GM23338 (cell line): ENCODE results near the gene TOR2A. TPM values are rescaled to one million over a fixed set of nuclear protein-coding genes. Genes with fewer than 3 reads are reported as not detected.

Source experiments
- ATAC-seq: fragments of 200-7000 bp; cut with Tn5 transposase; 3 replicates; pipeline ENCODE4 v1.9.1; 2020
- DNase-seq: peaks from one replicate; pipeline ENCODE4 v3.0.0-alpha.2; 2015; ENCODE audit warnings: low spot score
- H2AFZ ChIP-seq: fragments of 200-600 bp; sonication (generic); 2 replicates; pipeline ENCODE4 v1.8.0; 2016; ENCODE audit warnings: antibody characterized with exemption, mild to moderate bottlenecking, moderate library complexity
- H3F3A ChIP-seq: fragments of 200-600 bp; sonication (generic); replicated peaks from 2 replicates; pipeline ENCODE4 v1.8.0; 2017; ENCODE audit warnings: antibody characterized with exemption, mixed run types, low read depth
- H3K27ac ChIP-seq: fragments of 200-600 bp; sonication (generic); 2 replicates; pipeline ENCODE4 v1.6.1; 2016; ENCODE audit warnings: low read depth
- H3K27me3 ChIP-seq: fragments of 200-600 bp; sonication (generic); 2 replicates; pipeline ENCODE4 v1.8.0; 2016; ENCODE audit warnings: mild to moderate bottlenecking, mixed run types, moderate library complexity; ENCODE audit not compliant: insufficient read depth
- H3K36me3 ChIP-seq: fragments of 200-600 bp; sonication (generic); 2 replicates; pipeline ENCODE4 v1.8.0; 2016; ENCODE audit warnings: mild to moderate bottlenecking; ENCODE audit not compliant: insufficient read depth
- H3K4me1 ChIP-seq: fragments of 200-600 bp; sonication (generic); 2 replicates; pipeline ENCODE4 v1.8.0; 2016; ENCODE audit warnings: mild to moderate bottlenecking, moderate library complexity; ENCODE audit not compliant: insufficient read depth
- H3K4me2 ChIP-seq: fragments of 200-600 bp; sonication (generic); 2 replicates; pipeline ENCODE4 v1.7.1; 2017; ENCODE audit warnings: mixed run types
- H3K4me3 ChIP-seq: fragments of 200-600 bp; sonication (generic); 2 replicates; pipeline ENCODE4 v1.6.1; 2016; ENCODE audit warnings: mixed run types
- H3K79me2 ChIP-seq: fragments of 200-600 bp; sonication (generic); replicated peaks from 2 replicates; pipeline ENCODE4 v1.8.0; 2017; ENCODE audit warnings: mild to moderate bottlenecking; ENCODE audit not compliant: insufficient read depth
- H3K9me2 ChIP-seq: fragments of 200-600 bp; sonication (generic); 2 replicates; pipeline ENCODE4 v1.8.0; 2017; ENCODE audit not compliant: insufficient read depth
- H4K20me1 ChIP-seq: fragments of 200-600 bp; sonication (generic); replicated peaks from 2 replicates; pipeline ENCODE4 v1.8.0; 2017; ENCODE audit warnings: mild to moderate bottlenecking; ENCODE audit not compliant: insufficient read depth
- H3K27ac Mint-ChIP-seq: 2 replicates; pipeline ENCODE4 v1.8.0; 2020; ENCODE audit warnings: inconsistent platforms, mild to moderate bottlenecking, moderate library complexity, mixed read lengths
- H3K27me3 Mint-ChIP-seq: 3 replicates; pipeline ENCODE4 v1.8.0; 2022; ENCODE audit warnings: low read depth, mild to moderate bottlenecking, moderate library complexity, mixed read lengths, inconsistent platforms; ENCODE audit not compliant: insufficient read depth, poor library complexity
- H3K36me3 Mint-ChIP-seq: 3 replicates; pipeline ENCODE4 v1.8.0; 2021; ENCODE audit warnings: low read depth, mild to moderate bottlenecking, inconsistent platforms, moderate library complexity, mixed read lengths
- H3K4me1 Mint-ChIP-seq: 3 replicates; pipeline ENCODE4 v1.8.0; 2020; ENCODE audit warnings: mild to moderate bottlenecking, inconsistent platforms, mixed read lengths
- H3K4me3 Mint-ChIP-seq: 3 replicates; pipeline ENCODE4 v1.8.0; 2021; ENCODE audit warnings: moderate library complexity, mild to moderate bottlenecking, inconsistent platforms, mixed read lengths
- H3K9me3 Mint-ChIP-seq: 3 replicates; pipeline ENCODE4 v1.8.0; 2020; ENCODE audit warnings: moderate library complexity, mild to moderate bottlenecking, inconsistent platforms, mixed read lengths
- CREB1 ChIP-seq: fragments of 250-450 bp; sonication (Bioruptor Pico); IDR thresholded peaks from 2 replicates; pipeline ENCODE4 v1.5.0; 2020; ENCODE audit warnings: low read depth, mild to moderate bottlenecking, moderate library complexity
- EZH2 ChIP-seq: fragments of 200-600 bp; sonication (generic); IDR thresholded peaks from one replicate; pipeline ENCODE4 v1.8.0; 2017; ENCODE audit warnings: antibody characterized with exemption, mild to moderate bottlenecking, low read depth; ENCODE audit not compliant: unreplicated experiment
- EZH2phosphoT487 ChIP-seq: fragments of 200-600 bp; sonication (generic); IDR thresholded peaks from one replicate; pipeline ENCODE4 v1.8.1; 2018; ENCODE audit warnings: antibody characterized with exemption; ENCODE audit not compliant: unreplicated experiment
- JUNB ChIP-seq: IDR thresholded peaks from one replicate; pipeline ENCODE4 v1.6.1; 2016; ENCODE audit warnings: antibody characterized with exemption; ENCODE audit not compliant: unreplicated experiment
- NANOG ChIP-seq: IDR thresholded peaks from 2 replicates; pipeline ENCODE4 v1.6.1; 2016; ENCODE audit warnings: antibody characterized with exemption, borderline replicate concordance
- POLR2AphosphoS5 ChIP-seq: IDR thresholded peaks from 2 replicates; pipeline ENCODE4 v1.6.1; 2016; ENCODE audit warnings: antibody characterized with exemption, low read depth
- STAT1 ChIP-seq: IDR thresholded peaks from one replicate; pipeline ENCODE4 v1.6.1; 2016; ENCODE audit warnings: antibody characterized with exemption; ENCODE audit not compliant: unreplicated experiment
- ZNF114 ChIP-seq: fragments of 250-450 bp; sonication (Bioruptor Pico); IDR thresholded peaks from 2 replicates; pipeline ENCODE4 v1.5.0; 2020; ENCODE audit warnings: mild to moderate bottlenecking, moderate library complexity
- ZNF331 ChIP-seq: fragments of 250-450 bp; sonication (Bioruptor Pico); IDR thresholded peaks from 2 replicates; pipeline ENCODE4 v1.5.0; 2020; ENCODE audit warnings: low read depth, mild to moderate bottlenecking, moderate library complexity
- polyA plus RNA-seq: library from polyadenylated mRNA; unstranded; fragments of >200 nt; fragmentation: Nextera tagmentation; extraction: Ambion mirVana; gene quantifications from 2 replicates; pipeline ENCODE4 v1.2.1, GENCODE V29; 2016
- total RNA-seq: library from RNA; depleted of rRNA; stranded (reverse); fragments of >200 nt; shearing (Covaris generic); gene quantifications from 2 replicates; pipeline ENCODE4 v1.2.3, GENCODE V29; 2014
- TF ChIP-seq, protein P1 (sequence below): IDR thresholded peaks from one replicate; pipeline ENCODE4 v1.6.1; 2018; ENCODE audit warnings: antibody characterized with exemption; ENCODE audit not compliant: unreplicated experiment
- TF ChIP-seq, protein P2 (sequence below): fragments of 250-450 bp; sonication (Bioruptor Pico); IDR thresholded peaks from 2 replicates; pipeline ENCODE4 v1.5.0; 2020; ENCODE audit warnings: mild to moderate bottlenecking, moderate library complexity
- TF ChIP-seq, protein P3 (sequence below), 2 experiments: fragments of 200-600 bp in 1 of 2; sonication (generic) in 1 of 2; conservative IDR thresholded peaks; 2 replicates each; pipeline versions ENCODE4 v1.5.1 to v1.6.1; 2016 to 2017; ENCODE audit warnings: antibody characterized with exemption in 2 of 2, low read depth in 2 of 2, mild to moderate bottlenecking in 2 of 2, moderate library complexity in 1 of 2
- TF ChIP-seq, protein P4 (sequence below): IDR thresholded peaks from 2 replicates; pipeline ENCODE4 v1.6.1; 2016; ENCODE audit warnings: antibody characterized with exemption

TOR2A gene
- total and polyA plus RNA-seq, 2 experiments from 2014 or later: 14.4 to 23.5 TPM

DNA sequence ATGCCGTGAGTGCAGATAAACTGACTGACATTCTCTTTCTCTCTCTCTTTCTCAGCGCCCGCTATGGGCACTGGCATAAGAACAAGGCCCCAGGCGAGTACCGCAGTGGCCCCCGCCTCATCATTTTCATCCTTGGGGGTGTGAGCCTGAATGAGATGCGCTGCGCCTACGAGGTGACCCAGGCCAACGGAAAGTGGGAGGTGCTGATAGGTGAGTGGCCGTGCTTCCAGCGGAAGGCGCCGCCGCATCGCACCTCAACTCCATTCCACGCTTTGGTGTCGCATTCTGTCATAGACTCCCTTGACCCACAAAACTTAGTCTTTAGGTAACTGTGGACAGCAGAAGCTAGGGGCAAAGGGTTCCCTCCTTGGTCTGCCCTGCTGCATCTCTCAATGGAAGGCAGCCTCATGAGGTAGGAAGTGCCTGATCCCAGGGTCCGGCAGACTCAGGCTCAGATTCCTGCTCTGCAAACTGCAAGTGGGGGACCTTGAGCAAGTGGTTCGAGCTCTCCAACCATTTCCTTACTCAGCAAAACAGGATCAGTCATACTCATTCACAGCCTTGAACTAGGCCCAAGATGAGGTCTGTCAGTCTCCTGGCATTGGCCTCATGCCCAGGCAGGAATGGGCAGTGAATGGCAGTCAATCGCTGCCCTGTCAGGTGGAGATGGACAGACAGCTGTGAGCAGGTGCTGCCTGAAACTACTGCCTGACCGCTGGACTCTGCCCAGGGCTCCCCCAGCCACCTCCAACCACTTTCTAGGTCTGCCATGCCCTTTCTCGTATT, 52.5 kb downstream of the TOR2A start:
- no peak for ATAC-seq
- Histone ChIP-seq H3K27ac (no peak overlapping the region), H3K27me3 (no peaks in the 10 kb centered on the region), H4K20me1 (no peaks in the 10 kb centered on the region), H3F3A (no peaks in the 10 kb centered on the region), H3K79me2 (no peaks in the 10 kb centered on the region), H3K4me3 (no peak overlapping the region), H3K9me2 (no peaks in the 10 kb centered on the region), H3K4me2 (no peak overlapping the region), H3K36me3 (peaks cover 5% of the 10 kb centered on the region; the same call in 1 of the 2 replicates), H3K4me1 (no peaks in the 10 kb centered on the region), H2AFZ (no peak overlapping the region)
- Mint-ChIP-seq H3K27me3 (peaks cover 2% of the 10 kb centered on the region), H3K4me1 (no peaks in the 10 kb centered on the region), H3K4me3 (no peak overlapping the region), H3K27ac (no peak overlapping the region), H3K36me3 (peaks cover 24% of the 10 kb centered on the region), H3K9me3 (no peaks in the 10 kb centered on the region)
- TF ChIP-seq, protein P1, sequence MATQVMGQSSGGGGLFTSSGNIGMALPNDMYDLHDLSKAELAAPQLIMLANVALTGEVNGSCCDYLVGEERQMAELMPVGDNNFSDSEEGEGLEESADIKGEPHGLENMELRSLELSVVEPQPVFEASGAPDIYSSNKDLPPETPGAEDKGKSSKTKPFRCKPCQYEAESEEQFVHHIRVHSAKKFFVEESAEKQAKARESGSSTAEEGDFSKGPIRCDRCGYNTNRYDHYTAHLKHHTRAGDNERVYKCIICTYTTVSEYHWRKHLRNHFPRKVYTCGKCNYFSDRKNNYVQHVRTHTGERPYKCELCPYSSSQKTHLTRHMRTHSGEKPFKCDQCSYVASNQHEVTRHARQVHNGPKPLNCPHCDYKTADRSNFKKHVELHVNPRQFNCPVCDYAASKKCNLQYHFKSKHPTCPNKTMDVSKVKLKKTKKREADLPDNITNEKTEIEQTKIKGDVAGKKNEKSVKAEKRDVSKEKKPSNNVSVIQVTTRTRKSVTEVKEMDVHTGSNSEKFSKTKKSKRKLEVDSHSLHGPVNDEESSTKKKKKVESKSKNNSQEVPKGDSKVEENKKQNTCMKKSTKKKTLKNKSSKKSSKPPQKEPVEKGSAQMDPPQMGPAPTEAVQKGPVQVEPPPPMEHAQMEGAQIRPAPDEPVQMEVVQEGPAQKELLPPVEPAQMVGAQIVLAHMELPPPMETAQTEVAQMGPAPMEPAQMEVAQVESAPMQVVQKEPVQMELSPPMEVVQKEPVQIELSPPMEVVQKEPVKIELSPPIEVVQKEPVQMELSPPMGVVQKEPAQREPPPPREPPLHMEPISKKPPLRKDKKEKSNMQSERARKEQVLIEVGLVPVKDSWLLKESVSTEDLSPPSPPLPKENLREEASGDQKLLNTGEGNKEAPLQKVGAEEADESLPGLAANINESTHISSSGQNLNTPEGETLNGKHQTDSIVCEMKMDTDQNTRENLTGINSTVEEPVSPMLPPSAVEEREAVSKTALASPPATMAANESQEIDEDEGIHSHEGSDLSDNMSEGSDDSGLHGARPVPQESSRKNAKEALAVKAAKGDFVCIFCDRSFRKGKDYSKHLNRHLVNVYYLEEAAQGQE: no peak
- TF ChIP-seq ZNF114 (CRISPR knock-in tag) (no peak), NANOG (no peak), EZH2phosphoT487 (no peak), CREB1 (CRISPR knock-in tag) (no peak), STAT1 (no peak), POLR2AphosphoS5 (no peak), ZNF331 (no peak), EZH2 (no peak), JUNB (no peak)
- TF ChIP-seq, protein P2, sequence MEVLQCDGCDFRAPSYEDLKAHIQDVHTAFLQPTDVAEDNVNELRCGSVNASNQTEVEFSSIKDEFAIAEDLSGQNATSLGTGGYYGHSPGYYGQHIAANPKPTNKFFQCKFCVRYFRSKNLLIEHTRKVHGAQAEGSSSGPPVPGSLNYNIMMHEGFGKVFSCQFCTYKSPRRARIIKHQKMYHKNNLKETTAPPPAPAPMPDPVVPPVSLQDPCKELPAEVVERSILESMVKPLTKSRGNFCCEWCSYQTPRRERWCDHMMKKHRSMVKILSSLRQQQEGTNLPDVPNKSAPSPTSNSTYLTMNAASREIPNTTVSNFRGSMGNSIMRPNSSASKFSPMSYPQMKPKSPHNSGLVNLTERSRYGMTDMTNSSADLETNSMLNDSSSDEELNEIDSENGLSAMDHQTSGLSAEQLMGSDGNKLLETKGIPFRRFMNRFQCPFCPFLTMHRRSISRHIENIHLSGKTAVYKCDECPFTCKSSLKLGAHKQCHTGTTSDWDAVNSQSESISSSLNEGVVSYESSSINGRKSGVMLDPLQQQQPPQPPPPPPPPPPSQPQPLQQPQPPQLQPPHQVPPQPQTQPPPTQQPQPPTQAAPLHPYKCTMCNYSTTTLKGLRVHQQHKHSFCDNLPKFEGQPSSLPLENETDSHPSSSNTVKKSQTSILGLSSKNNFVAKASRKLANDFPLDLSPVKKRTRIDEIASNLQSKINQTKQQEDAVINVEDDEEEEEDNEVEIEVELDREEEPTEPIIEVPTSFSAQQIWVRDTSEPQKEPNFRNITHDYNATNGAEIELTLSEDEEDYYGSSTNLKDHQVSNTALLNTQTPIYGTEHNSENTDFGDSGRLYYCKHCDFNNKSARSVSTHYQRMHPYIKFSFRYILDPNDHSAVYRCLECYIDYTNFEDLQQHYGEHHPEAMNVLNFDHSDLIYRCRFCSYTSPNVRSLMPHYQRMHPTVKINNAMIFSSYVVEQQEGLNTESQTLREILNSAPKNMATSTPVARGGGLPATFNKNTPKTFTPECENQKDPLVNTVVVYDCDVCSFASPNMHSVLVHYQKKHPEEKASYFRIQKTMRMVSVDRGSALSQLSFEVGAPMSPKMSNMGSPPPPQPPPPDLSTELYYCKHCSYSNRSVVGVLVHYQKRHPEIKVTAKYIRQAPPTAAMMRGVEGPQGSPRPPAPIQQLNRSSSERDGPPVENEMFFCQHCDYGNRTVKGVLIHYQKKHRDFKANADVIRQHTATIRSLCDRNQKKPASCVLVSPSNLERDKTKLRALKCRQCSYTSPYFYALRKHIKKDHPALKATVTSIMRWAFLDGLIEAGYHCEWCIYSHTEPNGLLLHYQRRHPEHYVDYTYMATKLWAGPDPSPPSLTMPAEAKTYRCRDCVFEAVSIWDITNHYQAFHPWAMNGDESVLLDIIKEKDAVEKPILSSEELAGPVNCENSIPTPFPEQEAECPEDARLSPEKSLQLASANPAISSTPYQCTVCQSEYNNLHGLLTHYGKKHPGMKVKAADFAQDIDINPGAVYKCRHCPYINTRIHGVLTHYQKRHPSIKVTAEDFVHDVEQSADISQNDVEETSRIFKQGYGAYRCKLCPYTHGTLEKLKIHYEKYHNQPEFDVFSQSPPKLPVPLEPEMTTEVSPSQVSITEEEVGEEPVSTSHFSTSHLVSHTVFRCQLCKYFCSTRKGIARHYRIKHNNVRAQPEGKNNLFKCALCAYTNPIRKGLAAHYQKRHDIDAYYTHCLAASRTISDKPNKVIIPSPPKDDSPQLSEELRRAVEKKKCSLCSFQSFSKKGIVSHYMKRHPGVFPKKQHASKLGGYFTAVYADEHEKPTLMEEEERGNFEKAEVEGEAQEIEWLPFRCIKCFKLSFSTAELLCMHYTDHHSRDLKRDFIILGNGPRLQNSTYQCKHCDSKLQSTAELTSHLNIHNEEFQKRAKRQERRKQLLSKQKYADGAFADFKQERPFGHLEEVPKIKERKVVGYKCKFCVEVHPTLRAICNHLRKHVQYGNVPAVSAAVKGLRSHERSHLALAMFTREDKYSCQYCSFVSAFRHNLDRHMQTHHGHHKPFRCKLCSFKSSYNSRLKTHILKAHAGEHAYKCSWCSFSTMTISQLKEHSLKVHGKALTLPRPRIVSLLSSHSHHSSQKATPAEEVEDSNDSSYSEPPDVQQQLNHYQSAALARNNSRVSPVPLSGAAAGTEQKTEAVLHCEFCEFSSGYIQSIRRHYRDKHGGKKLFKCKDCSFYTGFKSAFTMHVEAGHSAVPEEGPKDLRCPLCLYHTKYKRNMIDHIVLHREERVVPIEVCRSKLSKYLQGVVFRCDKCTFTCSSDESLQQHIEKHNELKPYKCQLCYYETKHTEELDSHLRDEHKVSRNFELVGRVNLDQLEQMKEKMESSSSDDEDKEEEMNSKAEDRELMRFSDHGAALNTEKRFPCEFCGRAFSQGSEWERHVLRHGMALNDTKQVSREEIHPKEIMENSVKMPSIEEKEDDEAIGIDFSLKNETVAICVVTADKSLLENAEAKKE (CRISPR knock-in tag): no peak
- TF ChIP-seq, protein P3, sequence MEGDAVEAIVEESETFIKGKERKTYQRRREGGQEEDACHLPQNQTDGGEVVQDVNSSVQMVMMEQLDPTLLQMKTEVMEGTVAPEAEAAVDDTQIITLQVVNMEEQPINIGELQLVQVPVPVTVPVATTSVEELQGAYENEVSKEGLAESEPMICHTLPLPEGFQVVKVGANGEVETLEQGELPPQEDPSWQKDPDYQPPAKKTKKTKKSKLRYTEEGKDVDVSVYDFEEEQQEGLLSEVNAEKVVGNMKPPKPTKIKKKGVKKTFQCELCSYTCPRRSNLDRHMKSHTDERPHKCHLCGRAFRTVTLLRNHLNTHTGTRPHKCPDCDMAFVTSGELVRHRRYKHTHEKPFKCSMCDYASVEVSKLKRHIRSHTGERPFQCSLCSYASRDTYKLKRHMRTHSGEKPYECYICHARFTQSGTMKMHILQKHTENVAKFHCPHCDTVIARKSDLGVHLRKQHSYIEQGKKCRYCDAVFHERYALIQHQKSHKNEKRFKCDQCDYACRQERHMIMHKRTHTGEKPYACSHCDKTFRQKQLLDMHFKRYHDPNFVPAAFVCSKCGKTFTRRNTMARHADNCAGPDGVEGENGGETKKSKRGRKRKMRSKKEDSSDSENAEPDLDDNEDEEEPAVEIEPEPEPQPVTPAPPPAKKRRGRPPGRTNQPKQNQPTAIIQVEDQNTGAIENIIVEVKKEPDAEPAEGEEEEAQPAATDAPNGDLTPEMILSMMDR (conservative IDR thresholded peaks at IDR 0.05; ENCODE audit: low read depth in 2 of 2): no peak
- TF ChIP-seq, protein P4, sequence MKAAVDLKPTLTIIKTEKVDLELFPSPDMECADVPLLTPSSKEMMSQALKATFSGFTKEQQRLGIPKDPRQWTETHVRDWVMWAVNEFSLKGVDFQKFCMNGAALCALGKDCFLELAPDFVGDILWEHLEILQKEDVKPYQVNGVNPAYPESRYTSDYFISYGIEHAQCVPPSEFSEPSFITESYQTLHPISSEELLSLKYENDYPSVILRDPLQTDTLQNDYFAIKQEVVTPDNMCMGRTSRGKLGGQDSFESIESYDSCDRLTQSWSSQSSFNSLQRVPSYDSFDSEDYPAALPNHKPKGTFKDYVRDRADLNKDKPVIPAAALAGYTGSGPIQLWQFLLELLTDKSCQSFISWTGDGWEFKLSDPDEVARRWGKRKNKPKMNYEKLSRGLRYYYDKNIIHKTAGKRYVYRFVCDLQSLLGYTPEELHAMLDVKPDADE: no peak
- no peak for DNase-seq
